Measurements from ENCODE around the gene KIAA0930. TPM values are rescaled to one million over a fixed set of nuclear protein-coding genes. Genes with fewer than 3 reads are reported as not detected.

Gene KIAA0930
- total and polyA plus RNA-seq, 2 experiments from 2014 or later: 15.0 to 78.6 TPM

DNA sequence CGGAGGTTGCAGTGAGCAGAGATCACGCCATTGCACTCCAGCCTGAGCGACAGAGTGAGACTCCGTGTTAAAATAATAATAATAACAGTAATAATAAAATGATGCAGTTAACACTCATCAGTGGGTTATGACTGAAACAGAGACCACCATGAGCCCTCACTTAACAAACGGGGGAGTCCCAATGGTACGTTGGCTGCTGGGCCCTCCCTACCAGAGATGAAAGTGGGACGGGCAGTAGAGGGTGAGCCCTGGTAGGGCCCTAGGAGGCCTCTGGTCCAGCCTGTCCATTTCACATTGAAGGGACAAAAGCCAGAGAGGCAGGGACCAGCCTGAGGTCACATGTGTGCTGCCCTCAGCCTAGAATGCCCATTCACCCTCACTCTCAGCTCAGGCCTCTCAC, 13.7 kb upstream of the KIAA0930 start:
- no peaks in the 10 kb centered on the region for H3K27me3 ChIP-seq (ENCODE audit: insufficient read depth)
- TF ChIP-seq NANOG (IDR thresholded peaks at IDR 0.05; ENCODE audit: borderline replicate concordance): no peak
- no peak for TF ChIP-seq STAT1 (IDR thresholded peaks at IDR 0.05; ENCODE audit: unreplicated experiment)
- TF ChIP-seq JUNB (IDR thresholded peaks at IDR 0.05; ENCODE audit: unreplicated experiment): no peak
- TF ChIP-seq, protein P1, sequence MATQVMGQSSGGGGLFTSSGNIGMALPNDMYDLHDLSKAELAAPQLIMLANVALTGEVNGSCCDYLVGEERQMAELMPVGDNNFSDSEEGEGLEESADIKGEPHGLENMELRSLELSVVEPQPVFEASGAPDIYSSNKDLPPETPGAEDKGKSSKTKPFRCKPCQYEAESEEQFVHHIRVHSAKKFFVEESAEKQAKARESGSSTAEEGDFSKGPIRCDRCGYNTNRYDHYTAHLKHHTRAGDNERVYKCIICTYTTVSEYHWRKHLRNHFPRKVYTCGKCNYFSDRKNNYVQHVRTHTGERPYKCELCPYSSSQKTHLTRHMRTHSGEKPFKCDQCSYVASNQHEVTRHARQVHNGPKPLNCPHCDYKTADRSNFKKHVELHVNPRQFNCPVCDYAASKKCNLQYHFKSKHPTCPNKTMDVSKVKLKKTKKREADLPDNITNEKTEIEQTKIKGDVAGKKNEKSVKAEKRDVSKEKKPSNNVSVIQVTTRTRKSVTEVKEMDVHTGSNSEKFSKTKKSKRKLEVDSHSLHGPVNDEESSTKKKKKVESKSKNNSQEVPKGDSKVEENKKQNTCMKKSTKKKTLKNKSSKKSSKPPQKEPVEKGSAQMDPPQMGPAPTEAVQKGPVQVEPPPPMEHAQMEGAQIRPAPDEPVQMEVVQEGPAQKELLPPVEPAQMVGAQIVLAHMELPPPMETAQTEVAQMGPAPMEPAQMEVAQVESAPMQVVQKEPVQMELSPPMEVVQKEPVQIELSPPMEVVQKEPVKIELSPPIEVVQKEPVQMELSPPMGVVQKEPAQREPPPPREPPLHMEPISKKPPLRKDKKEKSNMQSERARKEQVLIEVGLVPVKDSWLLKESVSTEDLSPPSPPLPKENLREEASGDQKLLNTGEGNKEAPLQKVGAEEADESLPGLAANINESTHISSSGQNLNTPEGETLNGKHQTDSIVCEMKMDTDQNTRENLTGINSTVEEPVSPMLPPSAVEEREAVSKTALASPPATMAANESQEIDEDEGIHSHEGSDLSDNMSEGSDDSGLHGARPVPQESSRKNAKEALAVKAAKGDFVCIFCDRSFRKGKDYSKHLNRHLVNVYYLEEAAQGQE (IDR thresholded peaks at IDR 0.05; ENCODE audit: unreplicated experiment): no peak
- TF ChIP-seq, protein P2, sequence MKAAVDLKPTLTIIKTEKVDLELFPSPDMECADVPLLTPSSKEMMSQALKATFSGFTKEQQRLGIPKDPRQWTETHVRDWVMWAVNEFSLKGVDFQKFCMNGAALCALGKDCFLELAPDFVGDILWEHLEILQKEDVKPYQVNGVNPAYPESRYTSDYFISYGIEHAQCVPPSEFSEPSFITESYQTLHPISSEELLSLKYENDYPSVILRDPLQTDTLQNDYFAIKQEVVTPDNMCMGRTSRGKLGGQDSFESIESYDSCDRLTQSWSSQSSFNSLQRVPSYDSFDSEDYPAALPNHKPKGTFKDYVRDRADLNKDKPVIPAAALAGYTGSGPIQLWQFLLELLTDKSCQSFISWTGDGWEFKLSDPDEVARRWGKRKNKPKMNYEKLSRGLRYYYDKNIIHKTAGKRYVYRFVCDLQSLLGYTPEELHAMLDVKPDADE (IDR thresholded peaks at IDR 0.05): no peak
- TF ChIP-seq ZNF331 (CRISPR knock-in tag; IDR thresholded peaks at IDR 0.05; ENCODE audit: low read depth): no peak
- TF ChIP-seq, protein P3, sequence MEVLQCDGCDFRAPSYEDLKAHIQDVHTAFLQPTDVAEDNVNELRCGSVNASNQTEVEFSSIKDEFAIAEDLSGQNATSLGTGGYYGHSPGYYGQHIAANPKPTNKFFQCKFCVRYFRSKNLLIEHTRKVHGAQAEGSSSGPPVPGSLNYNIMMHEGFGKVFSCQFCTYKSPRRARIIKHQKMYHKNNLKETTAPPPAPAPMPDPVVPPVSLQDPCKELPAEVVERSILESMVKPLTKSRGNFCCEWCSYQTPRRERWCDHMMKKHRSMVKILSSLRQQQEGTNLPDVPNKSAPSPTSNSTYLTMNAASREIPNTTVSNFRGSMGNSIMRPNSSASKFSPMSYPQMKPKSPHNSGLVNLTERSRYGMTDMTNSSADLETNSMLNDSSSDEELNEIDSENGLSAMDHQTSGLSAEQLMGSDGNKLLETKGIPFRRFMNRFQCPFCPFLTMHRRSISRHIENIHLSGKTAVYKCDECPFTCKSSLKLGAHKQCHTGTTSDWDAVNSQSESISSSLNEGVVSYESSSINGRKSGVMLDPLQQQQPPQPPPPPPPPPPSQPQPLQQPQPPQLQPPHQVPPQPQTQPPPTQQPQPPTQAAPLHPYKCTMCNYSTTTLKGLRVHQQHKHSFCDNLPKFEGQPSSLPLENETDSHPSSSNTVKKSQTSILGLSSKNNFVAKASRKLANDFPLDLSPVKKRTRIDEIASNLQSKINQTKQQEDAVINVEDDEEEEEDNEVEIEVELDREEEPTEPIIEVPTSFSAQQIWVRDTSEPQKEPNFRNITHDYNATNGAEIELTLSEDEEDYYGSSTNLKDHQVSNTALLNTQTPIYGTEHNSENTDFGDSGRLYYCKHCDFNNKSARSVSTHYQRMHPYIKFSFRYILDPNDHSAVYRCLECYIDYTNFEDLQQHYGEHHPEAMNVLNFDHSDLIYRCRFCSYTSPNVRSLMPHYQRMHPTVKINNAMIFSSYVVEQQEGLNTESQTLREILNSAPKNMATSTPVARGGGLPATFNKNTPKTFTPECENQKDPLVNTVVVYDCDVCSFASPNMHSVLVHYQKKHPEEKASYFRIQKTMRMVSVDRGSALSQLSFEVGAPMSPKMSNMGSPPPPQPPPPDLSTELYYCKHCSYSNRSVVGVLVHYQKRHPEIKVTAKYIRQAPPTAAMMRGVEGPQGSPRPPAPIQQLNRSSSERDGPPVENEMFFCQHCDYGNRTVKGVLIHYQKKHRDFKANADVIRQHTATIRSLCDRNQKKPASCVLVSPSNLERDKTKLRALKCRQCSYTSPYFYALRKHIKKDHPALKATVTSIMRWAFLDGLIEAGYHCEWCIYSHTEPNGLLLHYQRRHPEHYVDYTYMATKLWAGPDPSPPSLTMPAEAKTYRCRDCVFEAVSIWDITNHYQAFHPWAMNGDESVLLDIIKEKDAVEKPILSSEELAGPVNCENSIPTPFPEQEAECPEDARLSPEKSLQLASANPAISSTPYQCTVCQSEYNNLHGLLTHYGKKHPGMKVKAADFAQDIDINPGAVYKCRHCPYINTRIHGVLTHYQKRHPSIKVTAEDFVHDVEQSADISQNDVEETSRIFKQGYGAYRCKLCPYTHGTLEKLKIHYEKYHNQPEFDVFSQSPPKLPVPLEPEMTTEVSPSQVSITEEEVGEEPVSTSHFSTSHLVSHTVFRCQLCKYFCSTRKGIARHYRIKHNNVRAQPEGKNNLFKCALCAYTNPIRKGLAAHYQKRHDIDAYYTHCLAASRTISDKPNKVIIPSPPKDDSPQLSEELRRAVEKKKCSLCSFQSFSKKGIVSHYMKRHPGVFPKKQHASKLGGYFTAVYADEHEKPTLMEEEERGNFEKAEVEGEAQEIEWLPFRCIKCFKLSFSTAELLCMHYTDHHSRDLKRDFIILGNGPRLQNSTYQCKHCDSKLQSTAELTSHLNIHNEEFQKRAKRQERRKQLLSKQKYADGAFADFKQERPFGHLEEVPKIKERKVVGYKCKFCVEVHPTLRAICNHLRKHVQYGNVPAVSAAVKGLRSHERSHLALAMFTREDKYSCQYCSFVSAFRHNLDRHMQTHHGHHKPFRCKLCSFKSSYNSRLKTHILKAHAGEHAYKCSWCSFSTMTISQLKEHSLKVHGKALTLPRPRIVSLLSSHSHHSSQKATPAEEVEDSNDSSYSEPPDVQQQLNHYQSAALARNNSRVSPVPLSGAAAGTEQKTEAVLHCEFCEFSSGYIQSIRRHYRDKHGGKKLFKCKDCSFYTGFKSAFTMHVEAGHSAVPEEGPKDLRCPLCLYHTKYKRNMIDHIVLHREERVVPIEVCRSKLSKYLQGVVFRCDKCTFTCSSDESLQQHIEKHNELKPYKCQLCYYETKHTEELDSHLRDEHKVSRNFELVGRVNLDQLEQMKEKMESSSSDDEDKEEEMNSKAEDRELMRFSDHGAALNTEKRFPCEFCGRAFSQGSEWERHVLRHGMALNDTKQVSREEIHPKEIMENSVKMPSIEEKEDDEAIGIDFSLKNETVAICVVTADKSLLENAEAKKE (CRISPR knock-in tag; IDR thresholded peaks at IDR 0.05): no peak
- TF ChIP-seq, protein P4, sequence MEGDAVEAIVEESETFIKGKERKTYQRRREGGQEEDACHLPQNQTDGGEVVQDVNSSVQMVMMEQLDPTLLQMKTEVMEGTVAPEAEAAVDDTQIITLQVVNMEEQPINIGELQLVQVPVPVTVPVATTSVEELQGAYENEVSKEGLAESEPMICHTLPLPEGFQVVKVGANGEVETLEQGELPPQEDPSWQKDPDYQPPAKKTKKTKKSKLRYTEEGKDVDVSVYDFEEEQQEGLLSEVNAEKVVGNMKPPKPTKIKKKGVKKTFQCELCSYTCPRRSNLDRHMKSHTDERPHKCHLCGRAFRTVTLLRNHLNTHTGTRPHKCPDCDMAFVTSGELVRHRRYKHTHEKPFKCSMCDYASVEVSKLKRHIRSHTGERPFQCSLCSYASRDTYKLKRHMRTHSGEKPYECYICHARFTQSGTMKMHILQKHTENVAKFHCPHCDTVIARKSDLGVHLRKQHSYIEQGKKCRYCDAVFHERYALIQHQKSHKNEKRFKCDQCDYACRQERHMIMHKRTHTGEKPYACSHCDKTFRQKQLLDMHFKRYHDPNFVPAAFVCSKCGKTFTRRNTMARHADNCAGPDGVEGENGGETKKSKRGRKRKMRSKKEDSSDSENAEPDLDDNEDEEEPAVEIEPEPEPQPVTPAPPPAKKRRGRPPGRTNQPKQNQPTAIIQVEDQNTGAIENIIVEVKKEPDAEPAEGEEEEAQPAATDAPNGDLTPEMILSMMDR (conservative IDR thresholded peaks at IDR 0.05; ENCODE audit: low read depth in 2 of 2): no peak
- TF ChIP-seq ZNF114 (CRISPR knock-in tag; IDR thresholded peaks at IDR 0.05): no peak
- TF ChIP-seq EZH2phosphoT487 (IDR thresholded peaks at IDR 0.05; ENCODE audit: unreplicated experiment): no peak
- TF ChIP-seq POLR2AphosphoS5 (IDR thresholded peaks at IDR 0.05; ENCODE audit: low read depth): no peak
- TF ChIP-seq EZH2 (IDR thresholded peaks at IDR 0.05; ENCODE audit: low read depth, unreplicated experiment): no peak
- TF ChIP-seq CREB1 (CRISPR knock-in tag; IDR thresholded peaks at IDR 0.05; ENCODE audit: low read depth): no peak
- H3K27ac ChIP-seq (ENCODE audit: low read depth): no peak overlapping the region
- no peak for ATAC-seq
- Mint-ChIP-seq H3K4me3 (no peak overlapping the region), H3K4me1 (0 out of 3 replicates have a peak, but pooled peaks cover 3% of the 10 kb centered on the region), H3K27me3 (ENCODE audit: insufficient read depth, low read depth, poor library complexity) (no peaks in the 10 kb centered on the region), H3K27ac (no peak overlapping the region), H3K9me3 (peaks cover 13% of the 10 kb centered on the region), H3K36me3 (ENCODE audit: low read depth) (peaks cover 2% of the 10 kb centered on the region; the same call in 1 of the 3 replicates)
- H3K9me2 ChIP-seq (ENCODE audit: insufficient read depth): no peaks in the 10 kb centered on the region
- H3K4me3 ChIP-seq: no peak overlapping the region
- no peaks in the 10 kb centered on the region for H3K36me3 ChIP-seq (ENCODE audit: insufficient read depth)
- H3K4me2 ChIP-seq: no peak overlapping the region
- no peaks in the 10 kb centered on the region for H3K79me2 ChIP-seq (replicated peaks; ENCODE audit: insufficient read depth)
- no peak overlapping the region for H2AFZ ChIP-seq
- H3F3A ChIP-seq (replicated peaks; ENCODE audit: low read depth): no peaks in the 10 kb centered on the region
- no peaks in the 10 kb centered on the region for H4K20me1 ChIP-seq (replicated peaks; ENCODE audit: insufficient read depth)
- no peaks in the 10 kb centered on the region for H3K4me1 ChIP-seq (ENCODE audit: insufficient read depth)
- no peak for DNase-seq (ENCODE audit: low spot score)

Measured in GM23338 (cell line).